H1 (cell line): ENCODE data around the gene KIF20A.

Experiments used
- CEBPB ChIP-seq: IDR thresholded peaks from 2 replicates; pipeline ENCODE4 v1.6.1; 2012; ENCODE audit warnings: low read depth, low read length
- CTCF ChIP-seq, 3 experiments: IDR thresholded peaks; 1 replicate in 2 of 3; 2 replicates in 1 of 3; pipeline versions ENCODE4 v1.5.1 to v1.6.1; 2011; ENCODE audit warnings: low read length in 3 of 3, mild to moderate bottlenecking in 3 of 3, inconsistent platforms in 2 of 3, low read depth in 1 of 3, moderate library complexity in 1 of 3; ENCODE audit not compliant: insufficient read depth in 1 of 3; ENCODE audit errors: control extremely low read depth in 1 of 3
- EGR1 ChIP-seq: IDR thresholded peaks from 2 replicates; pipeline ENCODE4 v1.6.1; 2011; ENCODE audit warnings: low read depth, low read length, borderline replicate concordance
- EP300 ChIP-seq, 2 experiments: IDR thresholded peaks; 1 replicate in 1 of 2; 2 replicates in 1 of 2; pipeline ENCODE4 v1.6.1; 2011 to 2012; ENCODE audit warnings: low read depth in 2 of 2, low read length in 2 of 2, mild to moderate bottlenecking in 2 of 2, borderline replicate concordance in 1 of 2, inconsistent platforms in 1 of 2, moderate library complexity in 1 of 2
- EZH2 ChIP-seq: fragments of 200-600 bp; sonication (generic); IDR thresholded peaks from 2 replicates; pipeline ENCODE4 v1.7.1; 2012; ENCODE audit warnings: low read depth, mild to moderate bottlenecking, moderate library complexity, low read length, inconsistent platforms; ENCODE audit not compliant: severe bottlenecking
- HDAC6 ChIP-seq: IDR thresholded peaks from one replicate; pipeline ENCODE4 v1.7.1; 2012; ENCODE audit warnings: low read depth, mild to moderate bottlenecking, inconsistent platforms, low read length, moderate library complexity
- JUND ChIP-seq: IDR thresholded peaks from 2 replicates; pipeline ENCODE4 v1.6.1; 2011; ENCODE audit warnings: mild to moderate bottlenecking, improper control_type of control experiment, low read length
- POLR2A ChIP-seq, 2 experiments: IDR thresholded peaks; 1 replicate in 1 of 2; 2 replicates in 1 of 2; pipeline ENCODE4 v1.6.1; 2011; ENCODE audit warnings: low read depth in 2 of 2, low read length in 2 of 2, mild to moderate bottlenecking in 2 of 2; ENCODE audit errors: control extremely low read depth in 1 of 2
- POLR2AphosphoS5 ChIP-seq: IDR thresholded peaks from 2 replicates; pipeline ENCODE4 v1.6.1; 2011; ENCODE audit warnings: low read depth, low read length
- RAD21 ChIP-seq, 2 experiments: IDR thresholded peaks in 1 of 2; conservative IDR thresholded peaks in 1 of 2; 2 replicates each; pipeline ENCODE4 v1.6.1; 2011; ENCODE audit warnings: low read depth in 2 of 2, low read length in 2 of 2, improper control_type of control experiment in 1 of 2, inconsistent platforms in 1 of 2, mild to moderate bottlenecking in 1 of 2, moderate library complexity in 1 of 2
- SRF ChIP-seq: IDR thresholded peaks from 2 replicates; pipeline ENCODE4 v1.6.1; 2011; ENCODE audit warnings: mild to moderate bottlenecking, low read depth, low read length, moderate library complexity
- TCF12 ChIP-seq: IDR thresholded peaks from 2 replicates; pipeline ENCODE4 v1.6.1; 2011; ENCODE audit warnings: low read depth, mild to moderate bottlenecking, low read length

- TF ChIP-seq EGR1, result no peak
- no peak for TF ChIP-seq CEBPB
- no peak for TF ChIP-seq EZH2
- TF ChIP-seq JUND, result no peak
- no peak for TF ChIP-seq CTCF (IDR thresholded peaks at IDR 0.05; ENCODE audit: control extremely low read depth in 1 of 3, insufficient read depth in 1 of 3, low read depth in 1 of 3, low read length in 3 of 3)
- no peak for TF ChIP-seq POLR2A (IDR thresholded peaks at IDR 0.05; ENCODE audit: control extremely low read depth in 1 of 2, low read depth in 2 of 2, low read length in 2 of 2)
- TF ChIP-seq EP300 (IDR thresholded peaks at IDR 0.05; ENCODE audit: borderline replicate concordance in 1 of 2, low read depth in 2 of 2, low read length in 2 of 2), result no peak
- TF ChIP-seq TCF12, result no peak
- TF ChIP-seq POLR2AphosphoS5, result no peak
- TF ChIP-seq RAD21 (IDR thresholded peaks at IDR 0.05 in 1 of 2, conservative IDR thresholded peaks at IDR 0.05 in 1 of 2; ENCODE audit: low read depth in 2 of 2, low read length in 2 of 2), result no peak
- no peak for TF ChIP-seq SRF
- no peak for TF ChIP-seq HDAC6
Observed at GRCh38 chr5:138233280-138233679, 54.4 kb downstream of the KIF20A start.
